GM19438 (cell line): ENCODE measurements around the gene ZNF536.

Source experiments
- ATAC-seq: cut with Tn5 transposase; IDR thresholded peaks from one replicate; pipeline ENCODE4 v1.9.1; 2021; ENCODE audit warnings: low read depth; ENCODE audit not compliant: unreplicated experiment

Gene ZNF536

DNA sequence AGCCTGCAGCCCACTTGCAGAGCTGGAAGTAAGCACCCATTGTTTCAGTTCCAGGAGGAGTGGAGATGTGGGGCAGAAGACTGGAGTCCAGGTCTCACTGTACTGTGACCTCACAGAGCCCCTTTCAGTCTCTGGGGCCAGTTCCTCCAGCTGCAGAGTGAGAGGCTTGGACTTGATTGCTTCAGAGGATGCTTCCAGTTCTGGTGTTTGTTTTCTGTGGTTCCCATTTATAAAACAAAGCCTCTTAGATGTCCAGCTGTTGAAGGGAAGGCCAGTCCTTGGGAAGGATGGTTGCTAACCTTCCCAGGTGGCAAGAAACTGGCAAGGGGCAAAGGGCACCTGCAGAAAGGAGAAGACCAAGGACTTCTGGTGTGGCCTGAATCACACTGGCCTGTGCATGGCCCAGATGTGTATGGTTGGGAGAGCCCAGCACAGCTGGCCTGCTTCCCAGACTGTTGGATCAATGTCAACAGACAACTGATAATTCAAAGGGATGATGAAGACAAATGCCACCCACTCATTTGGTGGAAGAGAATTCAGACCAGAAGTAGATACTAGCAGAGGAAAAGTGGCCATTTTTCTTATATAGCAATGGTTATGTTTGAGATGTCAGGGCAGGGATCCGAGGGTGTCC lies 218.5 kb downstream of the ZNF536 start:
- no peak for ATAC-seq

DNA sequence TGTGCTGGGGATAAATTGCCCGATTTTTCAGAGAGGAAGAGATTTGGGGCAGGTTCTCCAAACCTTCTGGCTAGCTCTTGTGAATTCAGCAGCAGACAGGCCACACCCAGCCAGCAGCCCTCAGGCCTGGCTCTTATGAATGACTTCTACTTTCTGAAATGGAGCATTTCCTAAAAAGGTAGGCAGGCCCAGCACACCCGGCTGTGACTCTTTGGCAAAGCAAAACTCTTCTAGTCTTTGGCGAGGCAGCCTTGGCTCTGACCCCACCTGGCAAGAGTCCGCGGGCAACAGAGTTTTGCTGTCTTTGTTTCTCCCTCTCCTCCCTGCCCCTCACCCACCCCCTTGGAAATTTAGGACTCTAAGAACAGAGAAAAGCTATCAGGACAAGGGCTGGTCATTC lies 221.2 kb downstream of the ZNF536 start:
- no peak for ATAC-seq

DNA sequence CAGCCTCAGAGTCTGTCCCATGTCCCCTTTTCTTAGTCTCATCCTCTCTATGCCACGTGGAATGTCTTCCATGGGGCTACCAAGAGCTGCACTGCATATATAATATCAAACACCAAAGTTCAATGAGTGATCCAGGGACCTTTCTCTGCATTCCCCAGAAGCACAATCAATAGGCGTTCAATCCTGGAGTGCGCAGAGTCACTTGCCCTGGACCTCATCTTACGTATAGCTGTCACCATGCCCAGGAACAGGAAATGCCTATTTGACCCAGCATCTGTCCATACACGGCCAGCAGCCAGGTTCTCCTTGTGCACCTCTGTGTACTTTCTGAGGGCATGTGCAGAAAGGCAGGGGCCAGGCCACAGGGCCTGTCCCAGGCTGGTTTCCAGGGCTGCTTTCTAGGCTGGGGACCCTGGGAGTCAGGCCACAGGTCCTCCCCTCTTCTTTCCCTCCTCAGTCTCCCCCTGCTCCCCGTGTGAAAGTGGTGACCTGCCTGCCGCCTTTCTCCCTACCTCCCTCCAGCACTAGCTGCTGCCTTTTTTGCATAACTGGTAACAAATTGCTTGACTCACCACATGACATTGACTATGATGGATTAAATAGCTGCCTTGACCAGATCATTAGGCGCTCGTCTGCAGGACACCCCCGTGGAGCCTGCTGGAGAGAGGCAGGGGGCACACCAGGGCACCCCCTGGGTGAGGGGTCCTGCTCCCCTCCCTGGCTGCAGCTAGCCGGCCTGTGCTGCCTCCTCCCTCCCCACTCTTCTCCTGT lies 222.0 kb downstream of the ZNF536 start:
- no peak for ATAC-seq

DNA sequence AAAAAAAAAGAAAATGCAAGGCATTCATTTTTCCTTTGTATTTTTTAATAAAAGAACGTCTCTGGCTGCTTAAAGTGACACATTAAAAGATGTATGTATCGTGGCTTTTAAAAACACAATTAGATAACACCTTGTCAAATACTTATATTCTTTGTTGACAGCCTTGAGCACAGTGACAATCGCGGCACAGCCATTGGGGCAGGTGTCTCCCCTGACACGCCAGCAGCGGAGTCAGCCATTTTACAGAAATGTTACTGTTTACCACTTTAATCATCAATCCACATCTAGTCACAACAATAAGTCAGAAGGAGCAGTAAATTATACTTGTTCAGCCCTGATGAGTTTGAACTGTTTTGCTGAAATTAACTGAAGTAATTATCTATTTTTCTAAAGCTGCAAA lies 224.1 kb downstream of the ZNF536 start:
- no peak for ATAC-seq

DNA sequence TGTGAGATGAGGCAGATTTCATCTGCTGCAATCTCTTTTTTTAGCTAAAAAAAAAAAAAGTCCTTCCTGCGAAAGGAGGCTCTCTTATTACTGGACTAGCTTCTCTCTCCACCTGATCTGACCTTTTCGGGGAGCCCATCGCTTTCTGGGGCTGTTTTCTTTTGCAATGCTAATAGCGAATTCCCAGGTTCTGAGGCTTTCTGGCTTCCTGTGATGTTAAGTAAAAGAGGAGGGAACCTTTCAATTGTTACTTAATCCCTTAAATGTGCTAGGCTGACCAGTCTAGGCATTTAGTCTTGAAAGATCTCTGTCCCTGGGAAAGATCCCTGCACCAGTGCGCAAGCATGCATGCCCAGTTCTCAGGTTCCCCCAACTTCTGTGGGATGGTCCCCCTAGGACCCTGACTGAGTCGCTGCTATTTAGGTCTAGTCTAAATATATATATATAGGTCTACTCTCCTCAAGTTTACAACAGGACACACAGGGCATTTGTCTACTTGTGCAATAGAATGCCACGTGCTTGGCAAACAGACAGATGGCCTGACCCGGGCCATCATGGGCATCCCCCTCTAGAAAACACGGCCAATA lies 224.7 kb downstream of the ZNF536 start:
- no peak for ATAC-seq

DNA sequence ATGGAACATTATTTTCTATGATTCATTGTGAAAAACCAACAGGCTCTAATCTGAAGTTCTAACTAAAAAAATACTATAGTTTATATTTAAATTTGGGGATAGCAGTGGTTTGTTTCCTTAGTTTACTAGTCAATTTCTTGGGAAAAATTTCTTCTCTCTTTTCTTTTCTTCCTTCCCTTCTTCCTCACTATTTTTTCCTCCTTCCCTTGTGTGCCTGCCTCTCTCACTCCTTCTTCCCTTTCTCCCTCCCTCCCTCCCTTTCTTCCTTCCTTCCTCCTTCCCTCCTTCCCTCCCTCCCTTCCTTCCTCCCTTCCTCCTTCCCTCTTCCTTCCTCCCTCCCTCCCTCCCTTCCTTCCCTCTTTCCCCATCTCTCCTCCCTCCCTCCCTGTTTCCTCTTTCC lies 226.5 kb downstream of the ZNF536 start:
- no peak for ATAC-seq

DNA sequence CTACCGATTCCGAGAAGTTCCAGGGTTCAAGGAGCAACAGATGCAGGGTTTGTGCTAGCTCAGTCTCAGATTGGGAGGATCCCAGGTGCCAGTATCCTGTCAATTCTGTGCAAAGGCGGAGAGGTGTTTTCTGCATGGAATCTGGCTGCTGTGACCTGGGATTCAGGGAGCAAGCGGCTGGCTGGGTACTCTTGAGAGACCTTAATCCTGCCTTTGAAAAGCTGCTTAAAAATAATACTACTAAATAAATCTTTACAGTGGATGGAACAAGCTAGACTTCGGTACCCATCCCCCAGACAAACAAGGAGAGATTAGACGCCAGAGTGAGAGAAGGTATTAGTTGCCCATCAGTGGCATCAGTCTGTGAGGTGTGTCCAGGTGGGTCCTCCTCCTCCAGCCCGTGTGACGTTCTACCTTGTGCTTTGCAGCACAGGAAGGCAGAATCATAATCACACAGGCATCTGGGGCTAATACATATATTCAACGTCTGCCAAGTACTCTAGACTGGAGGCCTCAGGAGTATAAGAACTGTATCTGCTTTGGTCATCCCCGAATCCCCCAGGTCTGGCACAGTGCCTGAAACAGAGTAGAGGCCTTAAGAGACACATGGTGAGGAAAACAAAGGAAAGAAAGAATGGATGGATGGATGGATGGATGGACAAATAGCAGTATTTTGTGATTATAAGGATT lies 230.6 kb downstream of the ZNF536 start:
- ATAC-seq: no peak

DNA sequence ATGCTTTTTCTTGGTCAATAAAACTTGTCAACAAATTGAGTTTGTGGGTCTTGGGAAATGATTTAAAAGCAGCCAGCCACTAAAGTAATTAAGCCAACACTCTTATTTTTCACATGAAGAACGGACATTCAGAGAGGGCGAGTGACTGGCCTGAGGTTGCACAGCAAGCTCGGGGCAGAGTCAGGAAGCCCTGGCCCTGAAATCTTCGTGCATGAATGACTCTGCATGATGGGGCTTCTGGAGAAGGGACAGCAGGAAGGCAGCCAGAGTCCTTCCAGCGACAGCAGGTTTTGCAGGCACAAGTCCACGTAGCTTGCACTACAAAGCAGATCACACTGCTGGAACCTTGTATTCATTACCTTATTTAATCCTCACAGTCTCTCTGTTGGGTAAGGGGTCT lies 232.5 kb downstream of the ZNF536 start:
- ATAC-seq: no peak

DNA sequence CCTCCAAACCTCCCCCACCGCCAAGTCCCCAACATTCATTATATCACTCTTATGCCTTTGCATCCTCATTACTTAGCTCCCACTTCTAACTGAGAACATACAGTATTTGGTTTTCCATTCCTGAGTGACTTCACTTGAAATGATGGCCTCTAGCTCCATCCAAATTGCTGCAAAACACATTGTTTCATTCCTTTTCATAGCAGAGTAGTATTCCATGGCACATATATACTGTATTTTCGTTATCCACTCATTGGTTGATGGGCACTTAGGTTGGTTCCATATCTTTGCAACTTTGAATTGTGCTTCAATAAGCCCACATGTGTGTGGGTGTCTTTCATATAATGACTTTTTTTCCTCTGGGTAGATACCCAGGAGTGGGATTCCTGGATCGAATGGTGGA lies 233.1 kb downstream of the ZNF536 start:
- no peak for ATAC-seq

DNA sequence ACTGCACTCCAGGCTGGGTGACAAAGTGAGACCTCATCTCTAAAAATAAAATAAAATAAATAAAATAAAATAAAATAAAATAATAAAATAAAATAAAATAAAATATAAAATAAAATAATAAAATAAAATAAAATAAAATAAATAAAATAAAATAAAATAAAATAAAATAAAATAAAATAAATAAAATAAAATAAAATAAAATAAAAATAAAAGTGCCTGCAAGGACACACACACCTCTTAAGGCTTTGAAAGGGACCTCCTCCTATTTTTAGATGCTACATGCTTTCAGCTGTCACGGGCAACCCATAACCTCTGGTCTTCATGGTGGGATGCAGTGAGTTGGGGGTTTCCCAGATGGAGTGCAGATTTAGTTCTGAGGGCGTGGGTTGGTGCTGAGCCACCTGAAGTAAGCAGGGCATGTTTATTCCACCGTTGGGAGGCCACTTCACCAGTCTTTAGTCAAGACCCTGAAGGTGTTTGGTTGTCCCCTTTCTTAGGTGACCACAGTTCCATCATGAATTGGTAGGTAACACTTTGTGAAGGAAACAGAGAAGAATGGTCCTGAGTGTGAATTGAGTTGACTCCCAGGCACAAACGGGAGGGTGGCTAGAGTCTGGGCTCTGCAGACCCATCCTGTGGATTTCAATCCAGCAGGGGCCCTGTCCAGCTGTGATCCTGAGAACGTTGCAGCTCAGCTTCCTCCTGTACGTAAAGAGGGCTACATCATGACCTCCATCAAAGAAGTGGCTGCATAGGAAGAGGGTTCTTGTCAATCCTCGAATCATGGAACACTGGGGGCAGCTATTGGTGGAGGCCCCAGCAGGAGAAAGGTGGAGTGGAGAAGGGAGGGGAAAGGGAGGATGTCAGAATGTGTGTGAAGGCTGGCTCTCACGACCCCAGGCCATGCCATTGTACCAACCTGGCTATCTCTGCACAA lies 234.2 kb downstream of the ZNF536 start:
- no peak for ATAC-seq
